Astrocyte (in vitro differentiated cells and primary cell): Measurements from ENCODE around the gene GDF11. TPM values are rescaled to one million over a fixed set of nuclear protein-coding genes. Genes with fewer than 3 reads are reported as not detected.
"Not testable (repeated sequence)": the region's sequence is repeated elsewhere in the genome, so short reads cannot be mapped to it uniquely, and the experiment has no call there.

Experiments
- DNase-seq: peaks from one replicate; pipeline ENCODE4 v3.0.0-alpha.2; 2010; ENCODE audit warnings: low read depth
- FAIRE-seq: peaks from 2 replicates; lab custom pipeline; 2011; peaks lifted over from hg19 to GRCh38; lab: Jason Lieb, UNC
- H2AFZ ChIP-seq: 2 replicates; pipeline ENCODE4 v1.6.0; 2012; ENCODE audit warnings: low read depth, low read length, inconsistent platforms
- H3K27ac ChIP-seq: 2 replicates; pipeline ENCODE4 v1.5.1; 2011; ENCODE audit warnings: low read depth, low read length, inconsistent platforms
- H3K27me3 ChIP-seq: 2 replicates; pipeline ENCODE4 v1.6.0; 2011; ENCODE audit warnings: low read length, inconsistent platforms; ENCODE audit not compliant: insufficient read depth
- H3K36me3 ChIP-seq: 2 replicates; pipeline ENCODE4 v1.5.1; 2011; ENCODE audit warnings: low read length, inconsistent platforms; ENCODE audit not compliant: insufficient read depth
- H3K4me1 ChIP-seq: 2 replicates; pipeline ENCODE4 v1.5.1; 2011; ENCODE audit warnings: low read length, inconsistent platforms; ENCODE audit not compliant: insufficient read depth
- H3K4me2 ChIP-seq: 2 replicates; pipeline ENCODE4 v1.6.0; 2012; ENCODE audit warnings: low read length, inconsistent platforms
- H3K4me3 ChIP-seq: 2 replicates; pipeline ENCODE4 v1.5.1; 2011; ENCODE audit warnings: low read depth, mild to moderate bottlenecking, low read length, inconsistent platforms; ENCODE audit not compliant: insufficient read depth
- H3K79me2 ChIP-seq: 2 replicates; pipeline ENCODE4 v1.6.0; 2012; ENCODE audit warnings: mild to moderate bottlenecking, low read length, inconsistent platforms; ENCODE audit not compliant: insufficient read depth
- H3K9ac ChIP-seq: 2 replicates; pipeline ENCODE4 v1.6.0; 2012; ENCODE audit warnings: mild to moderate bottlenecking, low read length, inconsistent platforms
- H3K9me3 ChIP-seq: 2 replicates; pipeline ENCODE4 v1.5.1; 2012; ENCODE audit warnings: low read depth, mild to moderate bottlenecking, low read length, inconsistent platforms; ENCODE audit not compliant: insufficient read depth
- H4K20me1 ChIP-seq: 2 replicates; pipeline ENCODE4 v1.6.0; 2012; ENCODE audit warnings: low read length, inconsistent platforms; ENCODE audit not compliant: insufficient read depth
- H3K27ac Mint-ChIP-seq: one replicate; pipeline ENCODE4 v1.8.0; 2021; ENCODE audit warnings: mild to moderate bottlenecking, mixed read lengths; ENCODE audit not compliant: unreplicated experiment
- H3K27me3 Mint-ChIP-seq: one replicate; pipeline ENCODE4 v1.8.0; 2021; ENCODE audit warnings: low read depth, mixed read lengths; ENCODE audit not compliant: unreplicated experiment
- H3K36me3 Mint-ChIP-seq: one replicate; pipeline ENCODE4 v1.8.0; 2021; ENCODE audit warnings: low read depth, mixed read lengths; ENCODE audit not compliant: unreplicated experiment
- H3K4me1 Mint-ChIP-seq: one replicate; pipeline ENCODE4 v1.8.0; 2021; ENCODE audit warnings: low read depth, mixed read lengths; ENCODE audit not compliant: unreplicated experiment
- H3K4me3 Mint-ChIP-seq: one replicate; pipeline ENCODE4 v1.8.0; 2021; ENCODE audit warnings: mild to moderate bottlenecking, moderate library complexity, mixed read lengths; ENCODE audit not compliant: unreplicated experiment
- H3K9me3 Mint-ChIP-seq: one replicate; pipeline ENCODE4 v1.8.0; 2021; ENCODE audit warnings: mild to moderate bottlenecking, mixed read lengths; ENCODE audit not compliant: unreplicated experiment
- EZH2 ChIP-seq: IDR thresholded peaks from 2 replicates; pipeline ENCODE4 v1.6.1; 2012; ENCODE audit warnings: mild to moderate bottlenecking, low read length, inconsistent platforms; ENCODE audit not compliant: insufficient read depth
- total RNA-seq: library from RNA; stranded (reverse); gene quantifications from 2 replicates; pipeline ENCODE4 v1.2.1, GENCODE V29; 2021
- TF ChIP-seq, protein P1 (sequence below): IDR thresholded peaks from 2 replicates; pipeline ENCODE4 v1.5.1; 2011; ENCODE audit warnings: low read depth, mild to moderate bottlenecking, inconsistent platforms, low read length, moderate library complexity; ENCODE audit not compliant: insufficient read depth

Gene GDF11
- total RNA-seq, 1 donor from 2014 or later, result 28.9 TPM

DNA sequence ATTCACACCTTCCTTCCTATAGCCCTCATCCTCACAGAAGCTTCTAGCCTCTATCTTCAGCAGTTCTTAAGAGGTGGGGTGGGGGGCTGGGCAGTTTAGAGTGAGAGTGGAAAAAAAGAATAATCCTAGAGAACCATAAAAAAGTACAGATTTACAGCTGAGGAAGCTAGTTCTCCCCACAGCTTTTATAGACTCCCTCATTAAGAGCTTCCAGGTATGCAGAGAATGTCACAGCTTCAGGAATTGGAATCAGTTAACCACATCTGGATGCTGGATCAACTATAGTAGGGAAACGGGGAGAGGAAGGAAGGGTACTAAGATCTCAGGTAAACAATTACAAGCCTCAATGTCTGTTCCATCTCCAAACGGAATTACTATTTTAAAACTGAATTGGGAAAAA lies 12.3 kb downstream of the GDF11 start:
- Histone ChIP-seq H3K27me3 (no peaks in the 10 kb centered on the region), H3K4me2 (no peak overlapping the region), H3K36me3 (peaks cover 53% of the 10 kb centered on the region), H4K20me1 (peaks cover 16% of the 10 kb centered on the region), H3K9me3 (no peaks in the 10 kb centered on the region), H3K9ac (no peak overlapping the region), H3K79me2 (no peaks in the 10 kb centered on the region), H3K4me3 (no peak overlapping the region), H3K27ac (no peak overlapping the region), H3K4me1 (no peaks in the 10 kb centered on the region), H2AFZ (no peak overlapping the region)
- DNase-seq, result no peak
- no peak for FAIRE-seq
- Mint-ChIP-seq H3K4me3 (no peak overlapping the region), H3K36me3 (peaks cover 24% of the 10 kb centered on the region), H3K27ac (peak overlapping the region; percentile 9), H3K27me3 (no peaks in the 10 kb centered on the region), H3K9me3 (peaks cover 5% of the 10 kb centered on the region), H3K4me1 (peaks cover 16% of the 10 kb centered on the region)
- TF ChIP-seq EZH2, result no peak
- TF ChIP-seq, protein P1, sequence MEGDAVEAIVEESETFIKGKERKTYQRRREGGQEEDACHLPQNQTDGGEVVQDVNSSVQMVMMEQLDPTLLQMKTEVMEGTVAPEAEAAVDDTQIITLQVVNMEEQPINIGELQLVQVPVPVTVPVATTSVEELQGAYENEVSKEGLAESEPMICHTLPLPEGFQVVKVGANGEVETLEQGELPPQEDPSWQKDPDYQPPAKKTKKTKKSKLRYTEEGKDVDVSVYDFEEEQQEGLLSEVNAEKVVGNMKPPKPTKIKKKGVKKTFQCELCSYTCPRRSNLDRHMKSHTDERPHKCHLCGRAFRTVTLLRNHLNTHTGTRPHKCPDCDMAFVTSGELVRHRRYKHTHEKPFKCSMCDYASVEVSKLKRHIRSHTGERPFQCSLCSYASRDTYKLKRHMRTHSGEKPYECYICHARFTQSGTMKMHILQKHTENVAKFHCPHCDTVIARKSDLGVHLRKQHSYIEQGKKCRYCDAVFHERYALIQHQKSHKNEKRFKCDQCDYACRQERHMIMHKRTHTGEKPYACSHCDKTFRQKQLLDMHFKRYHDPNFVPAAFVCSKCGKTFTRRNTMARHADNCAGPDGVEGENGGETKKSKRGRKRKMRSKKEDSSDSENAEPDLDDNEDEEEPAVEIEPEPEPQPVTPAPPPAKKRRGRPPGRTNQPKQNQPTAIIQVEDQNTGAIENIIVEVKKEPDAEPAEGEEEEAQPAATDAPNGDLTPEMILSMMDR, result no peak

- H3K4me2 ChIP-seq, result no peak overlapping the region
- no peaks in the 10 kb centered on the region for H3K9me3 ChIP-seq
- peaks cover 5% of the 10 kb centered on the region for H3K9me3 Mint-ChIP-seq
- H3K4me3 Mint-ChIP-seq, result no peak overlapping the region
- no peaks in the 10 kb centered on the region for H3K27me3 Mint-ChIP-seq
- no peak overlapping the region for H2AFZ ChIP-seq
- H4K20me1 ChIP-seq, result peaks cover 22% of the 10 kb centered on the region
- no peak for TF ChIP-seq EZH2
- TF ChIP-seq, protein P1, result no peak
- H3K27ac ChIP-seq, result no peak overlapping the region
- FAIRE-seq, result no peak
- H3K27ac Mint-ChIP-seq, result no peak overlapping the region
- H3K36me3 ChIP-seq, result peaks cover 51% of the 10 kb centered on the region
- H3K36me3 Mint-ChIP-seq, result peaks cover 26% of the 10 kb centered on the region
- H3K4me1 ChIP-seq, result no peaks in the 10 kb centered on the region
- H3K4me3 ChIP-seq, result no peak overlapping the region
- no peak for DNase-seq
- peaks cover 16% of the 10 kb centered on the region for H3K4me1 Mint-ChIP-seq
- no peak overlapping the region for H3K9ac ChIP-seq
- peaks cover 2% of the 10 kb centered on the region for H3K79me2 ChIP-seq
- H3K27me3 ChIP-seq, result no peaks in the 10 kb centered on the region
Measured at GRCh38 chr12:55757701-55758100, 14.8 kb downstream of the GDF11 start.

- H3K27ac ChIP-seq, H3K9me3 ChIP-seq, FAIRE-seq, H3K9me3 Mint-ChIP-seq, H3K79me2 ChIP-seq, H3K27me3 Mint-ChIP-seq, H3K4me3 Mint-ChIP-seq, H3K9ac ChIP-seq, H3K4me2 ChIP-seq, DNase-seq, H3K4me1 ChIP-seq, H3K4me3 ChIP-seq, H3K27me3 ChIP-seq, H2AFZ ChIP-seq: not testable (repeated sequence)
- Mint-ChIP-seq H3K27ac (peak overlapping the region; percentile 34), H3K36me3 (peaks cover 31% of the 10 kb centered on the region), H3K4me1 (peaks cover 16% of the 10 kb centered on the region)
- Histone ChIP-seq H3K36me3 (peaks cover 47% of the 10 kb centered on the region), H4K20me1 (peaks cover 22% of the 10 kb centered on the region)
Measured at GRCh38 chr12:55758575-55758974, 15.7 kb downstream of the GDF11 start.
